K562 (cell line): ENCODE data around the gene MTPN. TPM values are rescaled to one million over a fixed set of nuclear protein-coding genes. Genes with fewer than 3 reads are reported as not detected.

ENCODE experiments used
- ATAC-seq: fragments of 200-7000 bp; cut with Tn5 transposase; 3 replicates; pipeline ENCODE4 v1.9.1; 2020; ENCODE audit warnings: moderate library complexity
- BruUV-seq: library from RNA; stranded (reverse); fragments of 400-500 nt; replicated peaks from 2 replicates; lab custom pipeline; 2021; lab: Mats Ljungman, UMichigan
- CTCF ChIA-PET: fragments of 300-600 bp; formaldehyde crosslinking; extraction: SDS; loops from one replicate; lab custom pipeline; 2021; ENCODE audit warnings: low intra/inter-chr PET ratio; lab: Yijun Ruan, JAX
- POLR2A ChIA-PET: fragments of 300-600, 350-650 bp; sonication (Branson Sonifier 250); formaldehyde crosslinking; extraction: SDS; loops from one replicate; lab custom pipeline; 2021; ENCODE audit warnings: antibody characterized with exemption, inconsistent platforms; lab: Yijun Ruan, JAX
- DNase-seq, 4 experiments: peaks; one replicate each; pipeline versions ENCODE4 v3.0.0 to v3.0.0-alpha.2; 2011 to 2018; ENCODE audit warnings: low spot score in 3 of 4, mixed read lengths in 3 of 4; ENCODE audit errors: extremely low read depth in 1 of 4
- FAIRE-seq: peaks from 2 replicates; lab custom pipeline; 2011; peaks lifted over from hg19 to GRCh38; lab: Jason Lieb, UNC
- H2AFZ ChIP-seq: 2 replicates; pipeline ENCODE4 v1.6.0; 2011; ENCODE audit warnings: low read depth, low read length, control low read depth, inconsistent platforms
- H3K27ac ChIP-seq: fragments of 200-600 bp; 3 replicates; pipeline ENCODE4 v1.8.0; 2011; ENCODE audit warnings: low read depth, mild to moderate bottlenecking, control low read depth, inconsistent platforms, low read length, moderate library complexity, mixed read lengths; ENCODE audit errors: extremely low read depth
- H3K27me3 ChIP-seq, 2 experiments: fragments of 300-600 bp in 1 of 2; 2 replicates in 1 of 2; 3 replicates in 1 of 2; pipeline versions ENCODE4 v1.6.0 to v1.8.0; 2011; ENCODE audit warnings: inconsistent platforms in 2 of 2, low read length in 2 of 2, mild to moderate bottlenecking in 1 of 2, mixed read lengths in 1 of 2, moderate library complexity in 1 of 2; ENCODE audit not compliant: control insufficient read depth in 2 of 2, insufficient read depth in 2 of 2
- H3K36me3 ChIP-seq: fragments of 300-600 bp; 3 replicates; pipeline ENCODE4 v1.8.0; 2011; ENCODE audit warnings: mild to moderate bottlenecking, low read length, inconsistent platforms; ENCODE audit not compliant: control insufficient read depth, insufficient read depth
- H3K4me1 ChIP-seq, 2 experiments: fragments of 200-600 bp in 1 of 2; replicated peaks in 1 of 2; 2 replicates in 1 of 2; 3 replicates in 1 of 2; pipeline versions ENCODE4 v1.5.1 to v1.8.0; 2011; ENCODE audit warnings: inconsistent platforms in 2 of 2, low read length in 2 of 2, mild to moderate bottlenecking in 1 of 2, mixed read lengths in 1 of 2, moderate library complexity in 1 of 2; ENCODE audit not compliant: control insufficient read depth in 2 of 2, insufficient read depth in 2 of 2
- H3K4me2 ChIP-seq: 2 replicates; pipeline ENCODE4 v1.6.1; 2011; ENCODE audit warnings: low read length, control low read depth, inconsistent platforms, mixed read lengths; ENCODE audit not compliant: insufficient read depth
- H3K4me3 ChIP-seq: fragments of 200-600 bp; sonication (generic), shearing (Covaris generic); 2 replicates; pipeline ENCODE4 v1.5.1; 2016; ENCODE audit warnings: control low read depth, inconsistent platforms
- H3K79me2 ChIP-seq: fragments of 200-600 bp; 3 replicates; pipeline ENCODE4 v1.8.0; 2011; ENCODE audit warnings: low read length, inconsistent platforms; ENCODE audit not compliant: control insufficient read depth, insufficient read depth
- H3K9ac ChIP-seq, 2 experiments: 2 replicates each; pipeline versions ENCODE4 v1.6.0 to v1.6.1; 2011; ENCODE audit warnings: low read depth in 2 of 2, low read length in 2 of 2, control low read depth in 1 of 2, inconsistent platforms in 1 of 2, mild to moderate bottlenecking in 1 of 2, mixed read lengths in 1 of 2; ENCODE audit not compliant: insufficient read depth in 1 of 2
- H3K9me1 ChIP-seq: one replicate; pipeline ENCODE4 v1.6.0; 2011; ENCODE audit warnings: inconsistent platforms, mild to moderate bottlenecking, low read length, moderate library complexity; ENCODE audit not compliant: control insufficient read depth, insufficient read depth
- H3K9me3 ChIP-seq: replicated peaks from 2 replicates; pipeline ENCODE4 v1.5.1; 2011; ENCODE audit warnings: low read depth, low read length, inconsistent platforms; ENCODE audit not compliant: control insufficient read depth, insufficient read depth
- H4K20me1 ChIP-seq: replicated peaks from 2 replicates; pipeline ENCODE4 v1.6.1; 2011; ENCODE audit warnings: low read length, inconsistent platforms, mixed read lengths; ENCODE audit not compliant: control insufficient read depth, insufficient read depth
- BRD4 ChIP-seq: fragments of 200-600 bp; sonication (generic); IDR thresholded peaks from 2 replicates; pipeline ENCODE4 v1.6.1; 2017; ENCODE audit warnings: inconsistent platforms
- HMGN3 ChIP-seq: IDR thresholded peaks from 2 replicates; pipeline ENCODE4 v1.6.1; 2011; ENCODE audit warnings: borderline replicate concordance, low read depth, mild to moderate bottlenecking, mixed read lengths, low read length; ENCODE audit not compliant: insufficient read length; ENCODE audit errors: extremely low read depth
- HNRNPL ChIP-seq: fragments of 200-400 bp; formaldehyde crosslinking; IDR thresholded peaks from 2 replicates; pipeline ENCODE4 v1.6.1; 2017; ENCODE audit warnings: low read depth, mild to moderate bottlenecking, low read length
- MTF1 ChIP-seq: fragments of 250-450 bp; sonication (Bioruptor Pico); IDR thresholded peaks from 2 replicates; pipeline ENCODE4 v1.9.0; 2021; ENCODE audit warnings: moderate library complexity, mild to moderate bottlenecking, inconsistent platforms, borderline replicate concordance
- MYNN ChIP-seq, 2 experiments: sonication (generic); formaldehyde crosslinking in 1 of 2; IDR thresholded peaks; 2 replicates each; pipeline versions ENCODE4 v1.5.0 to v1.6.1; 2016 to 2020; ENCODE audit warnings: antibody characterized with exemption in 1 of 2, missing genetic modification reagents in 1 of 2
- PTRF ChIP-seq: fragments of 450-650 bp; IDR thresholded peaks from 2 replicates; pipeline ENCODE4 v1.6.1; 2016; ENCODE audit warnings: mild to moderate bottlenecking, missing genetic modification characterization, missing compliant biosample characterization
- SMARCC2 ChIP-seq: fragments of 450-650 bp; IDR thresholded peaks from 2 replicates; pipeline ENCODE4 v1.6.1; 2017; ENCODE audit warnings: antibody characterized with exemption, moderate library complexity, mild to moderate bottlenecking, low read depth
- TEAD1 ChIP-seq, 2 experiments: fragments of 450-650 bp in 1 of 2; sonication (generic) in 1 of 2; formaldehyde crosslinking; IDR thresholded peaks; 2 replicates each; pipeline versions ENCODE4 v1.4.0 to v1.8.0; 2020 to 2022; ENCODE audit warnings: mild to moderate bottlenecking in 2 of 2, missing genetic modification reagents in 1 of 2
- TGIF2 ChIP-seq: sonication (generic); formaldehyde crosslinking; IDR thresholded peaks from 2 replicates; pipeline ENCODE4 v1.8.1; 2022; ENCODE audit warnings: mild to moderate bottlenecking, missing genetic modification reagents, moderate library complexity
- ZFP1 ChIP-seq: fragments of 450-650 bp; formaldehyde crosslinking; IDR thresholded peaks from 2 replicates; pipeline ENCODE4 v1.4.0; 2020; ENCODE audit warnings: mild to moderate bottlenecking, mixed read lengths
- ZNF316 ChIP-seq: fragments of 450-650 bp; IDR thresholded peaks from 2 replicates; pipeline ENCODE4 v1.6.1; 2016
- WGBS: fragments of 100-300 bp; shearing (Covaris generic); methylation state at CpG from one replicate; pipeline ENCODE4 v1.1.6; 2016; ENCODE audit warnings: low coverage, mixed read lengths; ENCODE audit not compliant: insufficient coverage; ENCODE audit errors: missing lambda C conversion rate; 5-methylcytosine and 5-hydroxymethylcytosine counted together
- in situ Hi-C: fragments of 300-500 bp; cut with MboI; formaldehyde crosslinking; loops from 4 replicates; pipeline ENCODE4 v1.15.0; 2018; ENCODE audit warnings: inconsistent platforms, mixed read lengths
- intact Hi-C: fragments of 100-400 bp; cut with micrococcal nuclease; formaldehyde crosslinking; loops from 2 replicates; pipeline ENCODE4 v1.14.2; 2022
- polyA plus RNA-seq, 8 experiments: library from polyadenylated mRNA; depleted of rRNA in 4 of 8; stranded (reverse) in 5 of 8; unstranded in 3 of 8; fragments of >200 nt; fragmentation: Nextera tagmentation in 2 of 8; fragmentation: Illumina TruSeq in 1 of 8; extraction: Ambion mirVana in 2 of 8; extraction: Trizol in 1 of 8; gene quantifications; 2 replicates each; pipeline versions ENCODE4 v1.2.1 to v1.2.3, GENCODE V29; 2011 to 2014; ENCODE audit warnings: inconsistent platforms in 1 of 8, missing spikeins in 1 of 8
- total RNA-seq, 7 experiments: library from RNA; depleted of rRNA in 6 of 7; stranded (reverse); fragments of >200 nt in 6 of 7; fragmentation: Illumina TruSeq in 2 of 7; extraction: Trizol in 2 of 7; gene quantifications; 2 replicates each; pipeline versions ENCODE4 v1.2.1 to v1.2.3, GENCODE V29; 2011 to 2021; ENCODE audit warnings: low replicate concordance in 1 of 7

MTPN gene
- total and polyA plus RNA-seq, 9 of the 15 experiments (the other 6 are each of a cell fraction or from before 2014, with no cell fraction given), result 68.5 to 261 (median 156) TPM

DNA sequence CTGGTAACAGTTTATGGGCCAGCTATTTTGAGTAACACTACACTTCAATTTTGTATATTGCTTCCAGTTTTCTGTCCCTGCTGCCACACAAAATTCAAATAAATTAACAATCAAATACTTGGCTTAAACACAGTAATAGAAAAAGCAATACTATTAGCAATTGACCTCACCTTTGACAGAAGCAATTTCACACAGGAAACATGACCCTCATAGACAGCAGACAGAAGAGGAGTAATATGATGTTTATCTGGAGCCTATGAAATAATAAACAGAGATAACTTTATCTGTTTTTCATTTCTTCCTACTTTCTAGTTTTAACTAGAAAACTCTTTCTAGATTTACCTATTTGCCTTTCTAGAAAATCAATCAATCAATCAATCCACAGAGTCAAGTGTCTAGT lies 26.7 kb downstream of the MTPN start (continued):
- TF ChIP-seq TGIF2 (no peak), MYNN (IDR thresholded peaks at IDR 0.05) (no peak), MYNN (CRISPR knock-in tag; IDR thresholded peaks at IDR 0.05) (no peak), HNRNPL (no peak), PTRF (tag) (no peak), BRD4 (no peak), HMGN3 (no peak), ZNF316 (no peak), ZFP1 (CRISPR knock-in tag) (no peak)

- H3K4me2 ChIP-seq, result no peak overlapping the region
- no peaks in the 10 kb centered on the region for H3K9me1 ChIP-seq
- in situ Hi-C loops, result no loop called here
- ATAC-seq, result no peak
- no peaks in the 10 kb centered on the region for H3K27me3 ChIP-seq
- no peak for DNase-seq
- POLR2A ChIA-PET, result interaction anchor here (1.1 kb wide), 1 partner anchor 19 kb away, joined by 5 read pairs; no protein-coding TSS in a partner anchor
- no peaks in the 10 kb centered on the region for H4K20me1 ChIP-seq
- H3K79me2 ChIP-seq, result peaks cover 84% of the 10 kb centered on the region
- H3K4me1 ChIP-seq, result peaks cover 17 to 47% of the 10 kb centered on the region in 2 experiments
- no peak overlapping the region for H3K4me3 ChIP-seq
- FAIRE-seq, result no peak
- H3K27ac ChIP-seq, result no peak overlapping the region
- CTCF ChIA-PET, result no interaction called here
- BruUV-seq, result no TSS peak
- no peaks in the 10 kb centered on the region for H3K9me3 ChIP-seq
- peaks cover 67% of the 10 kb centered on the region for H3K36me3 ChIP-seq
- no peak overlapping the region for H3K9ac ChIP-seq
- WGBS, result 60% methylated on average over 3 of the region's 3 CpGs
- TF ChIP-seq SMARCC2 (no peak), MTF1 (0 out of 2 replicates have a peak, but pooled peaks have one; percentile 13), TEAD1 (CRISPR knock-in tag; IDR thresholded peaks at IDR 0.05) (0 out of 4 replicates have a peak, but pooled peaks of 1 of the 2 experiments have one; percentile 2)
- H2AFZ ChIP-seq, result no peak overlapping the region
- intact Hi-C loops, result no loop called here
Observed at GRCh38 chr7:135946289-135947055, 30.7 kb downstream of the MTPN start.
